GM19035 (cell line): Measurements from ENCODE around the gene KRT2.

Source experiments
- ATAC-seq: cut with Tn5 transposase; IDR thresholded peaks from one replicate; pipeline ENCODE4 v1.9.1; 2021; ENCODE audit not compliant: unreplicated experiment

The KRT2 gene

GRCh38 chr12:52643233-52644077, 8.6 kb downstream of the KRT2 start:
- no peak for ATAC-seq

GRCh38 chr12:52641468-52641867, 10.5 kb downstream of the KRT2 start:
- ATAC-seq, result no peak

GRCh38 chr12:52637299-52637698, 14.7 kb downstream of the KRT2 start:
- no peak for ATAC-seq

GRCh38 chr12:52636592-52637258, 15.3 kb downstream of the KRT2 start:
- no peak for ATAC-seq

- ATAC-seq, result no peak
Measured at GRCh38 chr12:52636189-52636588, 15.8 kb downstream of the KRT2 start.

GRCh38 chr12:52634266-52635056, 17.6 kb downstream of the KRT2 start:
- ATAC-seq, result no peak

GRCh38 chr12:52633383-52633782, 18.6 kb downstream of the KRT2 start:
- no peak for ATAC-seq

- no peak for ATAC-seq
Measured at GRCh38 chr12:52632656-52633055, 19.4 kb downstream of the KRT2 start.

- no peak for ATAC-seq
Measured at GRCh38 chr12:52631676-52632459, 20.1 kb downstream of the KRT2 start.

GRCh38 chr12:52631264-52631663, 20.7 kb downstream of the KRT2 start:
- no peak for ATAC-seq

- ATAC-seq, result no peak
Measured at GRCh38 chr12:52630599-52631200, 21.3 kb downstream of the KRT2 start.

GRCh38 chr12:52630008-52630500, 22.0 kb downstream of the KRT2 start:
- no peak for ATAC-seq

GRCh38 chr12:52629281-52630007, 22.6 kb downstream of the KRT2 start:
- no peak for ATAC-seq

GRCh38 chr12:52628841-52629240, 23.2 kb downstream of the KRT2 start:
- no peak for ATAC-seq

GRCh38 chr12:52628111-52628507, 23.9 kb downstream of the KRT2 start:
- ATAC-seq, result no peak

GRCh38 chr12:52627395-52628110, 24.5 kb downstream of the KRT2 start:
- ATAC-seq, result no peak

- no peak for ATAC-seq
Measured at GRCh38 chr12:52622349-52622748, 29.7 kb downstream of the KRT2 start.

GRCh38 chr12:52618866-52619265, 33.1 kb downstream of the KRT2 start:
- ATAC-seq, result no peak

- ATAC-seq, result no peak
Measured at GRCh38 chr12:52618216-52618615, 33.8 kb downstream of the KRT2 start, which contains the start of gene KRT73. Gene KRT73, minus strand, starts transcription at chr12:52618559. Its CDS starts 35 bp downstream, at chr12:52618524.
